Ecto neural progenitor cell (in vitro differentiated cells): ENCODE data around the gene RBMXL3.
A peak's percentile ranks its signal among the peaks of the same experiment; 100 is the strongest.
"Not testable (repeated sequence)": the region's sequence is repeated elsewhere in the genome, so short reads cannot be mapped to it uniquely, and the experiment has no call there.

Experiments
- DNase-seq: peaks from one replicate; pipeline ENCODE4 v3.0.0-alpha.2; 2018; ENCODE audit warnings: low spot score

Gene RBMXL3

GRCh38 chrX:115189110-115189509, at the start of gene RBMXL3:
Gene RBMXL3, plus strand, starts transcription at chrX:115189410. Its CDS starts 32 bp downstream, at chrX:115189442.
- no peak for DNase-seq

- DNase-seq: no peak
Measured at GRCh38 chrX:115142057-115142456, 47.2 kb upstream of the RBMXL3 start.

GRCh38 chrX:115147220-115147619, 42.0 kb upstream of the RBMXL3 start:
- DNase-seq: no peak

GRCh38 chrX:115173181-115173580, 16.0 kb upstream of the RBMXL3 start:
- DNase-seq: no peak

- no peak for DNase-seq
Measured at GRCh38 chrX:115174548-115174947, 14.7 kb upstream of the RBMXL3 start.

GRCh38 chrX:115177932-115178331, 11.3 kb upstream of the RBMXL3 start:
- DNase-seq: no peak

- no peak for DNase-seq
Measured at GRCh38 chrX:115178473-115178872, 10.7 kb upstream of the RBMXL3 start.

GRCh38 chrX:115183980-115184379, 5.2 kb upstream of the RBMXL3 start:
- no peak for DNase-seq

- no peak for DNase-seq
Measured at GRCh38 chrX:115189646-115190635, 731 bp downstream of the RBMXL3 start.

- DNase-seq: no peak
Measured at GRCh38 chrX:115190636-115191489, 1.7 kb downstream of the RBMXL3 start.

- no peak for DNase-seq
Measured at GRCh38 chrX:115191490-115192243, 2.5 kb downstream of the RBMXL3 start.

- no peak for DNase-seq
Measured at GRCh38 chrX:115192244-115192700, 3.1 kb downstream of the RBMXL3 start.

- DNase-seq: no peak
Measured at GRCh38 chrX:115204040-115204439, 14.8 kb downstream of the RBMXL3 start.

- DNase-seq: not testable (repeated sequence)
Measured at GRCh38 chrX:115209547-115209946, 20.3 kb downstream of the RBMXL3 start.

- DNase-seq: no peak
Measured at GRCh38 chrX:115214151-115214550, 24.9 kb downstream of the RBMXL3 start.

- no peak for DNase-seq
Measured at GRCh38 chrX:115214605-115215004, 25.4 kb downstream of the RBMXL3 start.

- not testable (repeated sequence) for DNase-seq
Measured at GRCh38 chrX:115217346-115217745, 28.1 kb downstream of the RBMXL3 start.

- peak; percentile 49 for DNase-seq
Measured at GRCh38 chrX:115226929-115227328, 37.7 kb downstream of the RBMXL3 start.

GRCh38 chrX:115229337-115230003, 40.3 kb downstream of the RBMXL3 start:
- no peak for DNase-seq

- no peak for DNase-seq
Measured at GRCh38 chrX:115232933-115233496, 43.8 kb downstream of the RBMXL3 start.
